Measurements from ENCODE around the gene INF2.

Gene INF2

DNA sequence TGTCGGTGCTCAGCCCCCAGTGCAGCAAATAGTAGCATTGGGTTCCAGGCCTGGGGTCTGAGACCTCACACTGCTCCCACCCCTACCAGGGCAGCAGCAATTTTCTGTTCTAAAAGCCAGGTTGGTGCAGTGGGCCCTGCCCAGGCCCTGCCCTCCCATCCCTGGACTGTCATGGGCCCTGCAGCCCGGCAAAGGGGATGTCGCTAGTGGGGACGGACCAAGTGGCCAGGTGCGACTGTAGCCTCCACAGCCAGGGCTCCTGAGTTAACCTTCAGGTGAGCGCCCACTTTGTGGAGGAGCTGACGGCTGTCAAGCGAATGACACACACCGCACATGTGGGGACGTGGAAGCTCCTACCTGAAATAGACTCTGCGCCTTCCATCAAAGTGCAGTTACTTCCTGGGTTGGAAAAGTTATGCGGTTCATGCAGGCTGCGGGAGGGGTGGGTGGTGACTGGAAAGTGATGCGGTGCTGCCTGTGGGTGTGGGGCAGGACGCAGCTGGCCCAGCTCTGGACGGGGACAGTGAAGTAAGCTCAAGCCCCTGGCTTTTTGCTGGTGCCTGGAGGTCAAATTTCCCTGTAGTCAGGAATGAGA lies 1.5 kb downstream of the INF2 start:
- TF ChIP-seq, protein P1, sequence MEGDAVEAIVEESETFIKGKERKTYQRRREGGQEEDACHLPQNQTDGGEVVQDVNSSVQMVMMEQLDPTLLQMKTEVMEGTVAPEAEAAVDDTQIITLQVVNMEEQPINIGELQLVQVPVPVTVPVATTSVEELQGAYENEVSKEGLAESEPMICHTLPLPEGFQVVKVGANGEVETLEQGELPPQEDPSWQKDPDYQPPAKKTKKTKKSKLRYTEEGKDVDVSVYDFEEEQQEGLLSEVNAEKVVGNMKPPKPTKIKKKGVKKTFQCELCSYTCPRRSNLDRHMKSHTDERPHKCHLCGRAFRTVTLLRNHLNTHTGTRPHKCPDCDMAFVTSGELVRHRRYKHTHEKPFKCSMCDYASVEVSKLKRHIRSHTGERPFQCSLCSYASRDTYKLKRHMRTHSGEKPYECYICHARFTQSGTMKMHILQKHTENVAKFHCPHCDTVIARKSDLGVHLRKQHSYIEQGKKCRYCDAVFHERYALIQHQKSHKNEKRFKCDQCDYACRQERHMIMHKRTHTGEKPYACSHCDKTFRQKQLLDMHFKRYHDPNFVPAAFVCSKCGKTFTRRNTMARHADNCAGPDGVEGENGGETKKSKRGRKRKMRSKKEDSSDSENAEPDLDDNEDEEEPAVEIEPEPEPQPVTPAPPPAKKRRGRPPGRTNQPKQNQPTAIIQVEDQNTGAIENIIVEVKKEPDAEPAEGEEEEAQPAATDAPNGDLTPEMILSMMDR (IDR thresholded peaks at IDR 0.05; ENCODE audit: low read depth, low read length) = no peak
- no peak for DNase-seq (ENCODE audit: extremely low read depth, low read depth)

DNA sequence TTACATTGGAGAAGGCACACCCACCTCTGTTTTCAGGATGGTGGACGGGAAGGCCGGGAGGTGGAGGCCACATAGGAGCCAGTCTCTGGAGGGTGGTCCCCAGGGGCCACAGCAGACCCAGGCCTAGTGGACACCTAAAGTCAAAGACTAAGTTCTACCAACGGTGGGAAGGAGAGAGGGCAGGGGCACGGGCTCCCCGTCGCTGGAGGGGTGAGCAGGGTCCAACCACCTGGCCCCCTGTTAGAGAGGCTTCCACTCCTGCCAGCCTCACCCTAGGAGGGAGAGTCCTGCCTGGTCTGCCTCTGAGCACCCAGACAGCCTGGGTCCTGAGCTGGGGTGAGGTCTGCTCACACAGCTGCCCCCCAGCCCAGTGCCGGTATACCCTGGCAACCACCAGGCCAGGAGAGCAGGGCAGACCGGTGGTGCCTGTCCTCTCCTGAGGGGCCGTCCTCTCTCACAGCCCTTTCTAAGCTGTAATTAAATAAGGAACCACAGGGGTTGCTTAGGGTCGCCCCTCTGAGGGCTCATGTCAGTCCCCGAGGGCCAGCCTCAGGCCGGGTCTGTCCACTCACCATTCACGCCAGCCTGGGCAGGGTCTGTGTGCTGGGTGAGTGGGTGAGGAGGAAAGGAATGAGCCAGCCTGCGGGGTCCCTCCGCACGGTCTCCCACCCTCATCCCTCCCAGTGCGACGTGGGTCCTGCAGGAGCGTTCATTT lies 2.3 kb downstream of the INF2 start:
- DNase-seq (ENCODE audit: extremely low read depth, low read depth) = no peak
- TF ChIP-seq, protein P1 (IDR thresholded peaks at IDR 0.05; ENCODE audit: low read depth, low read length) = no peak

DNA sequence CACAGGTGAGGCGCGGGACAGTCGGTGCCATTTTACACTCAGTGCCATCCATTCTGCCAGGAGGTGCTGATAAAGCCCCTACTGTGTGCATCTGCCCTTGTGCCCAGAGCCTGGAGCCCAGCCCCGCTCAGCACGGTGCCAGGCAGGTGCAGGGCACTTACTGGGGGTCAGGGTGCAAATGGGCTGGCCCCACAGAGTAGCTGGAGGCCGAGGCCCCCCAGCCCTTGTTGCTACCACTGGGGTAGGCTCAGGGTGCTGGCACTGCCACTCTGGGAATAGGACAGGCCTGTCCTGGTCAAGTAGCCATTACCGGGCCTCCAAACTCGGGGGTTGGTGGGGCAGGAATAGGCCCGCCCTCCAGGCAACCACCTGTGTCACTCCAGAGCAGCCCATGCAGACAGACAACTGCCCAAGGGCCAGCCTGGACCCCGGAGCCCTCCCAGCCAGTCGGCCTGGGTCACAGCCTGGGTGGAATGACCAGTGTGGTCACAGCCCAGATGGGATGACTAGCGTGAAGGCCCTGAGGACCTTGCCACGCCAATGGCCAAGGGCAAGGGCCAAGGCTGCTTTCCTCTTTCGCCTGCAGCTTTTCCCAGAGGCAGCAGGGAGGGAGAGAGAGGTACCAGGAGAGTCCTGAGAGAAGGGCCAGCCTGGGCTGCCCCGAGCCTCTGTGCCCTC lies 3.0 kb downstream of the INF2 start:
- DNase-seq (ENCODE audit: extremely low read depth, low read depth) = no peak
- TF ChIP-seq, protein P1 (IDR thresholded peaks at IDR 0.05; ENCODE audit: low read depth, low read length) = no peak

DNA sequence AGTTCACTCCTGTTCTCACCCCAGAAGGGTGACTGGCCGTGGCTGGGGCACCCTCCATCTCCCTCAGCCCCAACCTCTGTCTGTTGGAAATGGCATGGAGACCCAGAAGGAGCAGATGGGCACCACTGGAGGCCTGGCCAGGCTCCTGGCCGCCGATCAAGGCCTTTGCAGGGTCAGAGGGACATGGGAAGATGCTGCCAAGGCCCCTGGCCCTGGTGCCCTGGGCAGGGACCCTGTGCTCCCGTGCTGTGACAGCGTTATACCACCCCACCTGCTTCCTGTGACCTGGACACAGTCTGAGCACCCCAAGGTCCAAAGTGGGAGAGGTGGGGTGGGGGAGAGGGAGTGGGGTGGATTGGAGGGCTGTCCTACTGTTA lies 3.5 kb downstream of the INF2 start:
- no peak for DNase-seq (ENCODE audit: extremely low read depth, low read depth)
- TF ChIP-seq, protein P1 (IDR thresholded peaks at IDR 0.05; ENCODE audit: low read depth, low read length) = no peak

DNA sequence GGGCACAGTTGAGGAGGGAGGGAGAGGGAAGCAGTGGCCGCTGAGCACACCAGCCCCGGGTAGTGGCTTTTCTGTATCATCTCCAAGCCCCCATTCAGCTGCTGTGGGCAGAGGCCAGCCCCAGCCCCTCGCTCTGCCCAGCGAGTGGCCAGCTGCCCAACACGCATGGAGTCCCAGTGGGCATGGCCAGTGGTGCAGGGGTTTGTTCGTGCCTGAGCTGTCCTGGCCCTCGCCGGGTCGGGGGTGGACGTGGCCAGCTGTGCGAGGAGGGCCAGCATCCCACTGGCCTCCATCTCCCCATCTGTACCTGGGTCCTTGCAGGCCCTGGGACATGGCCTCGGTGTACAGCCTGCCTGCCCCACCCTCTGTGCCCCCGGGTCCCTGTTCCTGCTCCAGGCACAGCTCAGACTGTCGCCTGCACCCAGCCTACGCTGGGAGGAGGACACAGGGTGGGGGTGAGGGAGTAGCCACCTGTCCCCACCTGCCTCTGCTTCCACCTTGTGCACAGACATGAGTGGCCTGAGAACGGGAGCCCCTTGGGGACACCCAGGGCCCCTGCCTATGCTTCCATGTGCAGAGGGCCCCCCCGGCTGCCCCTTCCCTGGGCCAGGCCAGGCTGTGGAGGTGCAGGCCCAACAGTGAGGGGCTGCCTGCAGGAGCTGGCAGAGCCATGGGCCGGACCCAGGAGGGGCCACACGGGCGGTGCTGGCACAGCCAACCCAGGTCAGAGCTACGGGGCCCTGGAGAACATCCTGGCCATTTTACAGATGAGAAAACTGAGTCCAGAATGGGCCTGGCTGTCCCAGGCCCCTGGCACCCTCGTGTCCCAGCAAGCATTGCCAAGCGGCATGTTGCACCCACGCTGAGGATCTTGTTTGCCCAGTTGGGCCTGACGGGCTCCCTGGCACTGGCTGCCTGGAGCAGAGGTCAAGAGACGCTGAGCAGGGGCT lies 4.3 kb downstream of the INF2 start:
- no peak for DNase-seq (ENCODE audit: extremely low read depth, low read depth)
- TF ChIP-seq, protein P1 (IDR thresholded peaks at IDR 0.05; ENCODE audit: low read depth, low read length) = no peak

DNA sequence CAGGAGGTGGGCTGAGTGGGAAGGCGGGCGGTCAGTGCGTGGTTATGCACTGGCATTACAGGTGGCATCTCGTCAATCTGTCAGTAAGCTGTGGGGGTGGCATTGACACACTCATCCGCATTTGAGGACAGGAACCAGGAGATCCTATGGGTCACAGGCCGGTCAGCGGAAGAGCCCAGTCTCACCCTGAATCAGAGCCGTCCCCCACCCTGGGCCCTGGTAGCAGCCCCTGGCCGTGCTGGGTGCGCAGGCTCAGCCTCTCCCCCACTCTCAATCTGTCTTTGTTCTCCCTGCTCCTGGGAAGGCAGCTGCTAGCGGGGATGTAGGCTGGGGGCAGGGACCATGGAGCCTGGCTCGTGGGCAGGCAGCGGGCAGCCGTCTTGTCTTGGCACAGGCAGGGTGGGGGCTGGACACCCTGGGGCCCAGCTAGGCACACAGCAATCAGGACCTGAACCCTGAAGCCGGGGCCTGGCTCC lies 5.1 kb downstream of the INF2 start:
- no peak for DNase-seq (ENCODE audit: extremely low read depth, low read depth)
- TF ChIP-seq, protein P1 (IDR thresholded peaks at IDR 0.05; ENCODE audit: low read depth, low read length) = no peak
